B cell (primary cell): ENCODE results near the gene SYNE2.

ENCODE experiments used
- EZH2 ChIP-seq: IDR thresholded peaks from 2 replicates; pipeline ENCODE4 v1.6.1; 2012; ENCODE audit warnings: borderline replicate concordance, low read depth, mild to moderate bottlenecking, moderate library complexity, low read length; ENCODE audit not compliant: insufficient read depth, poor library complexity, severe bottlenecking
- TF ChIP-seq, protein P1 (sequence below): fragments of 200-600 bp; IDR thresholded peaks from one replicate; pipeline ENCODE4 v1.8.0; 2022; ENCODE audit warnings: antibody characterized with exemption, mild to moderate bottlenecking

DNA sequence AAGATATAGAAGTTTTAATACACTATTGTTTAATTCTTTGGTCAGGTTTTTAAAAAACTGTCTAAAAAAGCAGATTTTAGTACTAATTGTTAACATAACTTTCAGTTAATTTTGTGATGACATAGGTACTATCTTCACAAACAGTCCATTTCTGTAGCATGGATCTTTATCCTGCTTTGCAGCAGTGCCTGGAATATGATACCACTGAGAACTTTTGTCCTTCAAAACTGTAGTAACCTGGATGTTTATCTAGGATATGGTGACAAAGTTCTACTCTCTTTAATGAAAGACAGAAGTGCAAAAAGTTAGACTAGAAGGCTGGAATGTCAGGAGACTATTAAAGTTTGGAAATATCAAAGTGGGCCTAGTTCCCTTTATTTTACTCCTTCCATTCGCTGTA lies 159.9 kb downstream of the SYNE2 start:
- TF ChIP-seq, protein P1, sequence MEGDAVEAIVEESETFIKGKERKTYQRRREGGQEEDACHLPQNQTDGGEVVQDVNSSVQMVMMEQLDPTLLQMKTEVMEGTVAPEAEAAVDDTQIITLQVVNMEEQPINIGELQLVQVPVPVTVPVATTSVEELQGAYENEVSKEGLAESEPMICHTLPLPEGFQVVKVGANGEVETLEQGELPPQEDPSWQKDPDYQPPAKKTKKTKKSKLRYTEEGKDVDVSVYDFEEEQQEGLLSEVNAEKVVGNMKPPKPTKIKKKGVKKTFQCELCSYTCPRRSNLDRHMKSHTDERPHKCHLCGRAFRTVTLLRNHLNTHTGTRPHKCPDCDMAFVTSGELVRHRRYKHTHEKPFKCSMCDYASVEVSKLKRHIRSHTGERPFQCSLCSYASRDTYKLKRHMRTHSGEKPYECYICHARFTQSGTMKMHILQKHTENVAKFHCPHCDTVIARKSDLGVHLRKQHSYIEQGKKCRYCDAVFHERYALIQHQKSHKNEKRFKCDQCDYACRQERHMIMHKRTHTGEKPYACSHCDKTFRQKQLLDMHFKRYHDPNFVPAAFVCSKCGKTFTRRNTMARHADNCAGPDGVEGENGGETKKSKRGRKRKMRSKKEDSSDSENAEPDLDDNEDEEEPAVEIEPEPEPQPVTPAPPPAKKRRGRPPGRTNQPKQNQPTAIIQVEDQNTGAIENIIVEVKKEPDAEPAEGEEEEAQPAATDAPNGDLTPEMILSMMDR = no peak
- TF ChIP-seq EZH2 = no peak
